GM12878 (cell line): ENCODE data around the gene CYB5RL. TPM values are rescaled to one million over a fixed set of nuclear protein-coding genes. Genes with fewer than 3 reads are reported as not detected.
"Not testable (repeated sequence)": the region's sequence is repeated elsewhere in the genome, so short reads cannot be mapped to it uniquely, and the experiment has no call there.

ENCODE experiments used
- ATAC-seq: fragments of 200-7000 bp; cut with Tn5 transposase; 3 replicates; pipeline ENCODE4 v1.9.1; 2020; ENCODE audit warnings: mild to moderate bottlenecking, moderate library complexity
- BruUV-seq: library from RNA; stranded (reverse); fragments of 400-500 nt; replicated peaks from 2 replicates; lab custom pipeline; 2021; lab: Mats Ljungman, UMichigan
- CTCF ChIA-PET: fragments of 300-600 bp; sonication (Branson Sonifier 250); formaldehyde crosslinking; extraction: SDS; loops from one replicate; lab custom pipeline; 2021; ENCODE audit warnings: inconsistent platforms; lab: Yijun Ruan, JAX
- POLR2A ChIA-PET: fragments of 350-600 bp; formaldehyde crosslinking; extraction: SDS; loops from one replicate; lab custom pipeline; 2021; ENCODE audit warnings: inconsistent platforms; lab: Charles Lee
- RAD21 ChIA-PET: fragments of 300-600 bp; sonication (Branson Sonifier 250); formaldehyde crosslinking; loops from one replicate; lab custom pipeline; 2023; ENCODE audit warnings: antibody characterized with exemption; ENCODE audit not compliant: unreplicated experiment; lab: Charles Lee
- SMC1A ChIA-PET: fragments of 300-600 bp; sonication (Branson Sonifier 250); formaldehyde crosslinking; loops from one replicate; lab custom pipeline; 2023; ENCODE audit not compliant: unreplicated experiment, uncharacterized antibody; lab: Charles Lee
- DNase-seq: peaks from one replicate; pipeline ENCODE4 v3.0.0-alpha.2; 2011; ENCODE audit warnings: low read depth, low spot score
- FAIRE-seq: peaks from 3 replicates; lab custom pipeline; 2011; peaks lifted over from hg19 to GRCh38; lab: Jason Lieb, UNC
- H2AFZ ChIP-seq: 2 replicates; pipeline ENCODE4 v1.6.0; 2011; ENCODE audit warnings: low read depth, low read length, control low read depth; ENCODE audit not compliant: control insufficient read depth
- H3K27ac ChIP-seq: 2 replicates; pipeline ENCODE4 v1.5.1; 2011; ENCODE audit warnings: control low read depth; ENCODE audit not compliant: control insufficient read depth, insufficient read depth
- H3K27me3 ChIP-seq, 2 experiments: replicated peaks in 1 of 2; 2 replicates each; pipeline versions ENCODE4 v1.6.0 to v1.6.1; 2011; ENCODE audit warnings: low read length in 1 of 2; ENCODE audit not compliant: control insufficient read depth in 2 of 2, insufficient read depth in 2 of 2
- H3K36me3 ChIP-seq, 2 experiments: 2 replicates each; pipeline ENCODE4 v1.5.1; 2011; ENCODE audit warnings: low read length in 1 of 2; ENCODE audit not compliant: control insufficient read depth in 2 of 2, insufficient read depth in 2 of 2
- H3K4me1 ChIP-seq: 2 replicates; pipeline ENCODE4 v1.6.1; 2011; ENCODE audit warnings: mild to moderate bottlenecking, low read length, moderate library complexity, mixed read lengths; ENCODE audit not compliant: control insufficient read depth, insufficient read depth
- H3K4me2 ChIP-seq: 2 replicates; pipeline ENCODE4 v1.6.0; 2011; ENCODE audit warnings: control low read depth; ENCODE audit not compliant: control insufficient read depth, insufficient read depth
- H3K4me3 ChIP-seq: fragments of 200-600 bp; sonication (generic); 2 replicates; pipeline ENCODE4 v1.5.1; 2016
- H3K79me2 ChIP-seq: 2 replicates; pipeline ENCODE4 v1.6.0; 2011; ENCODE audit warnings: low read length; ENCODE audit not compliant: control insufficient read depth, insufficient read depth
- H3K9ac ChIP-seq: 2 replicates; pipeline ENCODE4 v1.8.0; 2011; ENCODE audit warnings: low read length, control low read depth, mixed read lengths; ENCODE audit not compliant: control insufficient read depth, insufficient read depth
- H3K9me3 ChIP-seq: replicated peaks from 3 replicates; pipeline ENCODE4 v1.5.1; 2011; ENCODE audit warnings: mild to moderate bottlenecking, low read length; ENCODE audit not compliant: control insufficient read depth, insufficient read depth
- H4K20me1 ChIP-seq: 2 replicates; pipeline ENCODE4 v1.6.0; 2011; ENCODE audit not compliant: control insufficient read depth, insufficient read depth
- CHD1 ChIP-seq: IDR thresholded peaks from 2 replicates; pipeline ENCODE4 v1.6.1; 2012; ENCODE audit warnings: low read depth, low read length, improper control_type of control experiment
- WGBS: methylation state at CpG from one replicate; pipeline ENCODE4 v1.1.6; 2016; ENCODE audit warnings: low lambda C conversion rate; ENCODE audit not compliant: insufficient replicate concordance, insufficient coverage; ENCODE audit errors: missing lambda C conversion rate; 5-methylcytosine and 5-hydroxymethylcytosine counted together
- in situ Hi-C: fragments of 300-500 bp; cut with MboI; formaldehyde crosslinking; loops from 9 replicates; pipeline ENCODE4 v1.14.3; 2018; ENCODE audit warnings: mixed read lengths
- intact Hi-C: fragments of 100-400 bp; cut with micrococcal nuclease; formaldehyde crosslinking; loops from one replicate; pipeline ENCODE4 v1.14.2; 2022; ENCODE audit not compliant: unreplicated experiment
- polyA plus RNA-seq, 11 experiments: library from polyadenylated mRNA; depleted of rRNA in 4 of 11; unstranded in 6 of 11; stranded (reverse) in 5 of 11; fragments of >200 nt; fragmentation: Nextera tagmentation in 4 of 11; fragmentation: Illumina TruSeq in 1 of 11; extraction: Ambion mirVana in 4 of 11; extraction: Trizol in 1 of 11; gene quantifications; 1 replicate in 1 of 11; 2 replicates in 10 of 11; pipeline versions ENCODE4 v1.2.1 to v1.2.3, GENCODE V29; 2011 to 2016; ENCODE audit warnings: inconsistent platforms in 2 of 11, missing spikeins in 2 of 11, low read depth in 1 of 11
- total RNA-seq, 4 experiments: library from RNA; depleted of rRNA in 3 of 4; stranded (reverse); fragments of >200 nt in 3 of 4; fragmentation: Illumina TruSeq in 1 of 4; extraction: Trizol in 1 of 4; gene quantifications; 2 replicates each; pipeline versions ENCODE4 v1.2.1 to v1.2.3, GENCODE V29; 2013 to 2021

Gene CYB5RL
- total and polyA plus RNA-seq, 10 of the 15 experiments (the other 5 are each of a cell fraction or from before 2014, with no cell fraction given), result 3.1 to 8.7 (median 7.2) TPM

DNA sequence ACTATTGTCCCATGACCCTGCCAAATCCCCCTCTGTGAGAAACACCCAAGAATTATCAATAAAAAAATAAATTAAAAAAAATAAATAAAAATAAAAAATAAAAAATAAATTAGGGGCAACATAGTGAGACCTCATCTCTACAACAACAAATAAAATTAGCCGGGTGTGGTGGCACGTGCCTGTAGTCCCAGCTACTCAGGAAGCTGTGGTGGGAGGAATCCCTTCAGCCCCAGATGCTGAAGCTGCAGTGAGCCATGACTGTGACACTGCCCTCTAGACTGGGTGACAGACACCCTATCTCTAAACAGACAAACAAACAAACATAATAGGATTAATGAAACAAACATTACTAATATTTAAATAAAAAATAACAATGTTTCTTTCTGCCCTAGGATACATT, 34.5 kb upstream of the CYB5RL start:
- in situ Hi-C loops, result no loop called here
- POLR2A ChIA-PET, result no interaction called here

DNA sequence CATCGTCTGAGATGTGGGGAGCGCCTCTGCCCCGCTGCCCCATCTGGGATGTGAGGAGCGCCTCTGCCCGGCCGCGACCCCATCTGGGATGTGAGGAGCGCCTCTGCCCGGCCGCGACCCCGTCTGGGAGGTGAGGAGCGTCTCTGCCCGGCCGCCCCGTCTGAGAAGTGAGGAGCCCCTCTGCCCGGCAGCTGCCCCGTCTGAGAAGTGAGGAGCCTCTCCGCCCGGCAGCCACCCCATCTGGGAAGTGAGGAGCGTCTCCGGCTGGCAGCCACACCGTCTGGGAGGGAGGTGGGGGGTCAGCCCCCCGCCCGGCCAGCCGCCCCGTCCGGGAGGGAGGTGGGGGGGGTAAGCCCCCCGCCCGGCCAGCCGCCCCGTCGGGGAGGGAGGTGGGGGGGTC, 33.4 kb upstream of the CYB5RL start:
- H3K27ac ChIP-seq, DNase-seq, BruUV-seq, ATAC-seq, H3K79me2 ChIP-seq, H3K9me3 ChIP-seq, H3K4me1 ChIP-seq, SMC1A ChIA-PET, FAIRE-seq, H3K4me3 ChIP-seq, RAD21 ChIA-PET, H3K9ac ChIP-seq, POLR2A ChIA-PET, CTCF ChIA-PET, intact Hi-C loops, H2AFZ ChIP-seq, H4K20me1 ChIP-seq, H3K36me3 ChIP-seq, H3K4me2 ChIP-seq, in situ Hi-C loops, H3K27me3 ChIP-seq: not testable (repeated sequence)
- WGBS, result 100% methylated on average over 10 of the region's 33 CpGs

More for the DNA sequence above, 34.5 kb upstream of the CYB5RL start:
- intact Hi-C loops, result no loop called here
- 36% methylated on average over 2 of the region's 2 CpGs for WGBS
- no peak for ATAC-seq
- no peak overlapping the region for H3K4me3 ChIP-seq
- ChIA-PET RAD21 (no interaction called here), CTCF (no interaction called here), SMC1A (no interaction called here)
- no peak overlapping the region for H3K4me2 ChIP-seq
- H3K9ac ChIP-seq, result no peak overlapping the region
- no peak for DNase-seq
- no peaks in the 10 kb centered on the region for H3K4me1 ChIP-seq
- no peak for FAIRE-seq
- no peaks in the 10 kb centered on the region for H3K27me3 ChIP-seq
- no peaks in the 10 kb centered on the region for H3K9me3 ChIP-seq
- peaks cover 7 to 9% of the 10 kb centered on the region in 2 experiments; a peak in 3 of 4 replicates for H3K36me3 ChIP-seq
- no peak overlapping the region for H3K27ac ChIP-seq
- no TSS peak for BruUV-seq
- TF ChIP-seq CHD1, result no peak
- H2AFZ ChIP-seq, result no peak overlapping the region
- no peaks in the 10 kb centered on the region for H3K79me2 ChIP-seq
- H4K20me1 ChIP-seq, result no peaks in the 10 kb centered on the region
